GM12891 (cell line): ENCODE data around the gene NCKAP5.

Experiments
- PAX5 ChIP-seq: IDR thresholded peaks from 2 replicates; pipeline ENCODE4 v1.6.1; 2011; ENCODE audit warnings: low read length, moderate library complexity, mild to moderate bottlenecking; ENCODE audit not compliant: insufficient read depth, severe bottlenecking
- POLR2A ChIP-seq: IDR thresholded peaks from 2 replicates; pipeline ENCODE4 v1.6.1; 2011; ENCODE audit warnings: low read depth, low read length, control low read depth
- POLR2AphosphoS5 ChIP-seq: IDR thresholded peaks from 2 replicates; pipeline ENCODE4 v1.6.1; 2011; ENCODE audit warnings: low read depth, low read length, control low read depth
- POU2F2 ChIP-seq: IDR thresholded peaks from 2 replicates; pipeline ENCODE4 v1.6.1; 2011; ENCODE audit warnings: low read depth, mild to moderate bottlenecking, control low read depth, low read length, moderate library complexity
- SPI1 ChIP-seq: IDR thresholded peaks from 2 replicates; pipeline ENCODE4 v1.6.1; 2011; ENCODE audit warnings: low read depth, low read length, control low read depth
- TAF1 ChIP-seq: IDR thresholded peaks from 2 replicates; pipeline ENCODE4 v1.6.1; 2011; ENCODE audit warnings: low read depth, low read length, control low read depth

DNA sequence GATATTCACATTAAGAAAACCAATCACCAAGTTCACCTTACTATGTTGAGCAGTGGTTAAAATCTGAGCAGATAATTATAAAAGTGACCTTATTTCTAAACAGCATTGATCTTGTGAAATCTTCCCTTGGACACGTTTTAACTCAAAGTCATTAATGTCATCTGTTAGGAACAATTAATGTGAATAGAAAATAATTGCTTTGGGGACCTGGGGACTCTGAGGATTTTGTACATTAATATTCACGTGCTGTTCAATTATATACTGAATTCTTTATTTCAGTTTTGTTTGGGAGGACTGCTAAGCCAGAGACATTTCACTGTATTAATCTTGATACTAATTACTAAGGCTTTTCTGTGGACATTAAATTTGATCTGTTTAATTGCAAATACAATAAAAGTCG lies 771.2 kb downstream of the NCKAP5 start:
- TF ChIP-seq POLR2A (no peak), TAF1 (no peak), POU2F2 (no peak), POLR2AphosphoS5 (no peak), SPI1 (no peak), PAX5 (no peak)
